Neural cell (in vitro differentiated cells): ENCODE data around the gene VWF. TPM values are rescaled to one million over a fixed set of nuclear protein-coding genes. Genes with fewer than 3 reads are reported as not detected.

Experiments
- H2AFZ ChIP-seq: fragments of 200-600, 300-800 bp; sonication (generic), shearing (Covaris generic); 2 replicates; pipeline ENCODE4 v1.6.0; 2014; ENCODE audit warnings: low read depth, mild to moderate bottlenecking, antibody characterized with exemption, low read length, moderate library complexity
- H3F3A ChIP-seq: fragments of 200-600 bp; shearing (Covaris generic); 2 replicates; pipeline ENCODE4 v1.6.1; 2016; ENCODE audit warnings: mild to moderate bottlenecking, moderate library complexity, mixed read lengths, antibody characterized with exemption, low read length; ENCODE audit not compliant: insufficient read depth, poor library complexity, severe bottlenecking
- H3K27ac ChIP-seq: fragments of 200-600, 300-800 bp; sonication (generic), shearing (Covaris generic); 2 replicates; pipeline ENCODE4 v1.5.1; 2014; ENCODE audit warnings: mild to moderate bottlenecking, low read length, moderate library complexity
- H3K27me3 ChIP-seq: fragments of 300-800, 200-600 bp; sonication (generic), shearing (Covaris generic); 2 replicates; pipeline ENCODE4 v1.6.0; 2014; ENCODE audit warnings: mild to moderate bottlenecking, low read depth, low read length, moderate library complexity; ENCODE audit not compliant: insufficient read depth
- H3K36me3 ChIP-seq: fragments of 300-800, 200-600 bp; sonication (generic), shearing (Covaris generic); 2 replicates; pipeline ENCODE4 v1.5.1; 2014; ENCODE audit warnings: mild to moderate bottlenecking, antibody characterized with exemption, low read length, moderate library complexity; ENCODE audit not compliant: insufficient read depth
- H3K4me2 ChIP-seq: fragments of 300-800, 200-600 bp; sonication (generic), shearing (Covaris generic); 2 replicates; pipeline ENCODE4 v1.6.0; 2014; ENCODE audit warnings: mild to moderate bottlenecking, low read length
- H3K4me3 ChIP-seq: fragments of 300-800, 200-600 bp; sonication (generic), shearing (Covaris generic); 2 replicates; pipeline ENCODE4 v1.5.1; 2014; ENCODE audit warnings: mild to moderate bottlenecking, low read length, moderate library complexity
- H3K79me2 ChIP-seq: fragments of 200-600 bp; shearing (Covaris generic); replicated peaks from 2 replicates; pipeline ENCODE4 v1.6.0; 2014; ENCODE audit warnings: mild to moderate bottlenecking, low read length, moderate library complexity; ENCODE audit not compliant: insufficient read depth
- H3K9ac ChIP-seq: fragments of 300-800, 200-600 bp; sonication (generic), shearing (Covaris generic); 2 replicates; pipeline ENCODE4 v1.6.1; 2016; ENCODE audit warnings: mild to moderate bottlenecking, low read length, mixed read lengths
- H3K9me2 ChIP-seq: fragments of 200-600 bp; shearing (Covaris generic); 2 replicates; pipeline ENCODE4 v1.6.1; 2016; ENCODE audit warnings: mild to moderate bottlenecking, low read length, mixed read lengths; ENCODE audit not compliant: insufficient read depth
- H3K9me3 ChIP-seq: fragments of 200-600, 300-800 bp; sonication (generic), shearing (Covaris generic); 2 replicates; pipeline ENCODE4 v1.6.1; 2016; ENCODE audit warnings: mild to moderate bottlenecking, mixed run types, low read length, moderate library complexity, mixed read lengths
- H4K20me1 ChIP-seq: fragments of 200-600 bp; shearing (Covaris generic); 2 replicates; pipeline ENCODE4 v1.6.1; 2016; ENCODE audit warnings: mild to moderate bottlenecking, mixed run types; ENCODE audit not compliant: insufficient read depth
- EP300 ChIP-seq: fragments of 450-650 bp; conservative IDR thresholded peaks from 2 replicates; pipeline ENCODE4 v1.6.1; 2014; ENCODE audit warnings: antibody characterized with exemption, mild to moderate bottlenecking, moderate library complexity; ENCODE audit not compliant: poor library complexity, severe bottlenecking
- EZH2 ChIP-seq: fragments of 200-600, 300-800 bp; shearing (Covaris generic), sonication (generic); IDR thresholded peaks from 2 replicates; pipeline ENCODE4 v1.6.1; 2014; ENCODE audit warnings: antibody characterized with exemption, low read length, borderline replicate concordance, mild to moderate bottlenecking; ENCODE audit not compliant: insufficient read depth, poor library complexity, severe bottlenecking
- MXI1 ChIP-seq: fragments of 450-650 bp; conservative IDR thresholded peaks from 2 replicates; pipeline ENCODE4 v1.6.1; 2014; ENCODE audit warnings: antibody characterized with exemption, mild to moderate bottlenecking; ENCODE audit not compliant: poor library complexity, severe bottlenecking
- POLR2AphosphoS5 ChIP-seq: IDR thresholded peaks from 2 replicates; pipeline ENCODE4 v1.6.1; 2012
- RAD21 ChIP-seq: fragments of 450-650 bp; conservative IDR thresholded peaks from 2 replicates; pipeline ENCODE4 v1.6.1; 2014; ENCODE audit warnings: antibody characterized with exemption, mild to moderate bottlenecking, moderate library complexity
- SMC3 ChIP-seq: fragments of 450-650 bp; conservative IDR thresholded peaks from 2 replicates; pipeline ENCODE4 v1.6.1; 2014; ENCODE audit warnings: antibody characterized with exemption, mild to moderate bottlenecking, moderate library complexity; ENCODE audit not compliant: poor library complexity
- TAF1 ChIP-seq: IDR thresholded peaks from 2 replicates; pipeline ENCODE4 v1.6.1; 2012; ENCODE audit warnings: low read depth
- polyA plus RNA-seq: library from polyadenylated mRNA; depleted of rRNA; stranded (reverse); fragments of >200 nt; gene quantifications from 2 replicates; pipeline ENCODE4 v1.2.3, GENCODE V29; 2014
- TF ChIP-seq, protein P1 (sequence below): fragments of 450-650 bp; IDR thresholded peaks from 2 replicates; pipeline ENCODE4 v1.5.1; 2014; ENCODE audit warnings: antibody characterized with exemption, mild to moderate bottlenecking, moderate library complexity; ENCODE audit not compliant: poor library complexity, severe bottlenecking
- TF ChIP-seq, protein P2 (sequence below): IDR thresholded peaks from 2 replicates; pipeline ENCODE4 v1.6.1; 2012; ENCODE audit warnings: borderline replicate concordance

The VWF gene
- polyA plus RNA-seq, 1 donor from 2014 or later, result not detected

DNA sequence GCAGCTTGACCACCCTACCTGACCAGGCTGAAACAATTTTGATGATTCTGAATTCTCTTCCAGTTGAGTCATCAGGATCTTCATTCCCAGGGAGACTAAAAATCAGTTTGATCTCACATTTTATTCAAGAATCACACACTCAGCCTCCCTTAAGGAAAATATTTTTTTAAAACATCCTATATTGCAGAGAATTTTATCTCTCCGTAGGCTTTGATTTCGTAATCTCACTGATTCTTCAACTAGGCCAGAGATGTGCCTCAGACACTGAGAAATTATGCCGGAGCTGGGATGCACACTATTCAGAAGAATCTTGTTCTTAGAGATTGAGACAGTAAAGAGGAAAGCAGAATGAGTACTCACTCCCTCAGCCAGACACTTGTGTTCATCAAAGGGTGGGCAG lies 172.4 kb downstream of the VWF start:
- Histone ChIP-seq H3K9ac (no peak overlapping the region), H3K27me3 (no peaks in the 10 kb centered on the region), H3F3A (no peaks in the 10 kb centered on the region), H2AFZ (no peak overlapping the region), H3K9me3 (no peaks in the 10 kb centered on the region), H4K20me1 (no peaks in the 10 kb centered on the region), H3K4me3 (no peak overlapping the region), H3K27ac (no peak overlapping the region), H3K36me3 (no peaks in the 10 kb centered on the region), H3K9me2 (no peaks in the 10 kb centered on the region), H3K79me2 (no peaks in the 10 kb centered on the region), H3K4me2 (no peak overlapping the region)
- TF ChIP-seq EP300 (no peak), MXI1 (no peak), SMC3 (no peak), POLR2AphosphoS5 (no peak), TAF1 (no peak), EZH2 (no peak), RAD21 (no peak)
- TF ChIP-seq, protein P1, sequence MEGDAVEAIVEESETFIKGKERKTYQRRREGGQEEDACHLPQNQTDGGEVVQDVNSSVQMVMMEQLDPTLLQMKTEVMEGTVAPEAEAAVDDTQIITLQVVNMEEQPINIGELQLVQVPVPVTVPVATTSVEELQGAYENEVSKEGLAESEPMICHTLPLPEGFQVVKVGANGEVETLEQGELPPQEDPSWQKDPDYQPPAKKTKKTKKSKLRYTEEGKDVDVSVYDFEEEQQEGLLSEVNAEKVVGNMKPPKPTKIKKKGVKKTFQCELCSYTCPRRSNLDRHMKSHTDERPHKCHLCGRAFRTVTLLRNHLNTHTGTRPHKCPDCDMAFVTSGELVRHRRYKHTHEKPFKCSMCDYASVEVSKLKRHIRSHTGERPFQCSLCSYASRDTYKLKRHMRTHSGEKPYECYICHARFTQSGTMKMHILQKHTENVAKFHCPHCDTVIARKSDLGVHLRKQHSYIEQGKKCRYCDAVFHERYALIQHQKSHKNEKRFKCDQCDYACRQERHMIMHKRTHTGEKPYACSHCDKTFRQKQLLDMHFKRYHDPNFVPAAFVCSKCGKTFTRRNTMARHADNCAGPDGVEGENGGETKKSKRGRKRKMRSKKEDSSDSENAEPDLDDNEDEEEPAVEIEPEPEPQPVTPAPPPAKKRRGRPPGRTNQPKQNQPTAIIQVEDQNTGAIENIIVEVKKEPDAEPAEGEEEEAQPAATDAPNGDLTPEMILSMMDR, result no peak
- TF ChIP-seq, protein P2, sequence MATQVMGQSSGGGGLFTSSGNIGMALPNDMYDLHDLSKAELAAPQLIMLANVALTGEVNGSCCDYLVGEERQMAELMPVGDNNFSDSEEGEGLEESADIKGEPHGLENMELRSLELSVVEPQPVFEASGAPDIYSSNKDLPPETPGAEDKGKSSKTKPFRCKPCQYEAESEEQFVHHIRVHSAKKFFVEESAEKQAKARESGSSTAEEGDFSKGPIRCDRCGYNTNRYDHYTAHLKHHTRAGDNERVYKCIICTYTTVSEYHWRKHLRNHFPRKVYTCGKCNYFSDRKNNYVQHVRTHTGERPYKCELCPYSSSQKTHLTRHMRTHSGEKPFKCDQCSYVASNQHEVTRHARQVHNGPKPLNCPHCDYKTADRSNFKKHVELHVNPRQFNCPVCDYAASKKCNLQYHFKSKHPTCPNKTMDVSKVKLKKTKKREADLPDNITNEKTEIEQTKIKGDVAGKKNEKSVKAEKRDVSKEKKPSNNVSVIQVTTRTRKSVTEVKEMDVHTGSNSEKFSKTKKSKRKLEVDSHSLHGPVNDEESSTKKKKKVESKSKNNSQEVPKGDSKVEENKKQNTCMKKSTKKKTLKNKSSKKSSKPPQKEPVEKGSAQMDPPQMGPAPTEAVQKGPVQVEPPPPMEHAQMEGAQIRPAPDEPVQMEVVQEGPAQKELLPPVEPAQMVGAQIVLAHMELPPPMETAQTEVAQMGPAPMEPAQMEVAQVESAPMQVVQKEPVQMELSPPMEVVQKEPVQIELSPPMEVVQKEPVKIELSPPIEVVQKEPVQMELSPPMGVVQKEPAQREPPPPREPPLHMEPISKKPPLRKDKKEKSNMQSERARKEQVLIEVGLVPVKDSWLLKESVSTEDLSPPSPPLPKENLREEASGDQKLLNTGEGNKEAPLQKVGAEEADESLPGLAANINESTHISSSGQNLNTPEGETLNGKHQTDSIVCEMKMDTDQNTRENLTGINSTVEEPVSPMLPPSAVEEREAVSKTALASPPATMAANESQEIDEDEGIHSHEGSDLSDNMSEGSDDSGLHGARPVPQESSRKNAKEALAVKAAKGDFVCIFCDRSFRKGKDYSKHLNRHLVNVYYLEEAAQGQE, result no peak

DNA sequence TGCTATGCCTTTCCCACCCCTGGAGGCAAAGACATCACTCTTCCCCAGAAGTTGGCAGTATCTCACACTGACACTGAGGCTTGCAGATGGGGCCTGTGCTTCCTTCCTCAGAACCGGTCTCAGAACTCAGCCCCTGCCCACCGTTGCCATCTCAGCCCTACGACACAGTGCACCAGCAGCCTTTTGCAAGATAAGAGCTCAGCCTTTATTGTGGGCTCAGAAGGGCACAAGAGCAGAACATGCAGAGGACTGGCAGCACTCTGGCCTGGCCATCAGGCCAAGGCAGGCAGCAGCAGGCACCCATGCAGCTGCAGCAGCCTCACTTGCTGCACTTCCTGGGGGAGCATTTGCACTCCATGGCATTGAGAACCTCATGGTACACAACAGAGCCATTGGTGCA lies 175.8 kb downstream of the VWF start:
- Histone ChIP-seq H3K27me3 (peaks cover 15% of the 10 kb centered on the region), H3K9me3 (no peaks in the 10 kb centered on the region), H3F3A (no peaks in the 10 kb centered on the region), H3K4me3 (no peak overlapping the region), H3K9me2 (no peaks in the 10 kb centered on the region), H3K36me3 (no peaks in the 10 kb centered on the region), H3K27ac (no peak overlapping the region), H4K20me1 (no peaks in the 10 kb centered on the region), H3K9ac (no peak overlapping the region), H3K4me2 (no peak overlapping the region), H2AFZ (no peak overlapping the region), H3K79me2 (no peaks in the 10 kb centered on the region)
- TF ChIP-seq MXI1, result no peak
- TF ChIP-seq, protein P1, result no peak
- no peak for TF ChIP-seq POLR2AphosphoS5
- TF ChIP-seq TAF1, result no peak
